ENCODE measurements around the gene PIK3R3.

Gene PIK3R3

DNA sequence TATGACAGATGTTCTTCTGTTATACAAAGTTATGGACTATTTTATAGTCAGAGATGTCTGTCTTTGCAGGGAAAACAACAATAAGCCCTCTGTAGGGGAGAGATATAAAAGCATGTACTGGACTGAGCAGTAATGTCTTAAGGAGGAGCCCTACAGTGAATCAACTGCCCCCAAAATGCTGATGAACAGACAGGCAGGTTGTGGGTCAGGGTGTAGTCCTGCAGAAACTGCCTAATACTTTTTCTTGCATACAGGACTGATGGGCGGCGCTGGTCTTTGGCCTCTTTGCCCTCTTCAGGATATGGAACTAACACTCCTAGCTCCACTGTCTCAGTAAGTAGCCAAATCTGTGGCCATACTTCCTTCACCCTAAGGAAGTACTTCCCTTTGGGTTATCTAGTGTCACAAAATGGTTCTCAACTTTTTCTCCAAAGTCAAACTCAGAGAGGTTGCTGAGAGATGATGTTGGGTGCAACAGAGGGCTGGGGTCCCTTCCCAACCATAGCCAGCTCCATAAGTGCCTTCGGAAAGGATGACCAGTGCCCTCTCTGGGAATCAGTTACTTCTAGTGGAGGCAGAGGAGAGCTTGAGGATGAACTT lies 129.8 kb downstream of the PIK3R3 start:
- Histone ChIP-seq H3K9ac (ENCODE audit: low read length) (no peak overlapping the region), H3K27ac (ENCODE audit: low read depth, low read length) (no peak overlapping the region), H3K9me3 (ENCODE audit: insufficient read depth, low read length) (no peaks in the 10 kb centered on the region), H4K20me1 (ENCODE audit: low read depth, low read length) (no peaks in the 10 kb centered on the region), H2AFZ (ENCODE audit: low read depth, low read length, severe bottlenecking) (no peak overlapping the region), H3F3A (ENCODE audit: insufficient read depth) (no peaks in the 10 kb centered on the region), H3K79me2 (ENCODE audit: insufficient read depth, low read length) (no peaks in the 10 kb centered on the region), H3K4me2 (ENCODE audit: low read depth, low read length, poor library complexity, severe bottlenecking) (no peak overlapping the region), H3K4me3 (ENCODE audit: insufficient read depth, low read length, poor library complexity, severe bottlenecking) (no peak overlapping the region), H3K36me3 (ENCODE audit: low read length) (peaks cover 9% of the 10 kb centered on the region), H3K9me2 (replicated peaks; ENCODE audit: insufficient read depth, low read length) (no peaks in the 10 kb centered on the region), H3K27me3 (ENCODE audit: low read length) (no peaks in the 10 kb centered on the region)
- no peak for TF ChIP-seq EZH2phosphoT487 (conservative IDR thresholded peaks at IDR 0.05; ENCODE audit: low read length)
- TF ChIP-seq, protein P1, sequence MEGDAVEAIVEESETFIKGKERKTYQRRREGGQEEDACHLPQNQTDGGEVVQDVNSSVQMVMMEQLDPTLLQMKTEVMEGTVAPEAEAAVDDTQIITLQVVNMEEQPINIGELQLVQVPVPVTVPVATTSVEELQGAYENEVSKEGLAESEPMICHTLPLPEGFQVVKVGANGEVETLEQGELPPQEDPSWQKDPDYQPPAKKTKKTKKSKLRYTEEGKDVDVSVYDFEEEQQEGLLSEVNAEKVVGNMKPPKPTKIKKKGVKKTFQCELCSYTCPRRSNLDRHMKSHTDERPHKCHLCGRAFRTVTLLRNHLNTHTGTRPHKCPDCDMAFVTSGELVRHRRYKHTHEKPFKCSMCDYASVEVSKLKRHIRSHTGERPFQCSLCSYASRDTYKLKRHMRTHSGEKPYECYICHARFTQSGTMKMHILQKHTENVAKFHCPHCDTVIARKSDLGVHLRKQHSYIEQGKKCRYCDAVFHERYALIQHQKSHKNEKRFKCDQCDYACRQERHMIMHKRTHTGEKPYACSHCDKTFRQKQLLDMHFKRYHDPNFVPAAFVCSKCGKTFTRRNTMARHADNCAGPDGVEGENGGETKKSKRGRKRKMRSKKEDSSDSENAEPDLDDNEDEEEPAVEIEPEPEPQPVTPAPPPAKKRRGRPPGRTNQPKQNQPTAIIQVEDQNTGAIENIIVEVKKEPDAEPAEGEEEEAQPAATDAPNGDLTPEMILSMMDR (IDR thresholded peaks at IDR 0.05; ENCODE audit: insufficient read depth, low read length, poor library complexity, severe bottlenecking), result no peak

DNA sequence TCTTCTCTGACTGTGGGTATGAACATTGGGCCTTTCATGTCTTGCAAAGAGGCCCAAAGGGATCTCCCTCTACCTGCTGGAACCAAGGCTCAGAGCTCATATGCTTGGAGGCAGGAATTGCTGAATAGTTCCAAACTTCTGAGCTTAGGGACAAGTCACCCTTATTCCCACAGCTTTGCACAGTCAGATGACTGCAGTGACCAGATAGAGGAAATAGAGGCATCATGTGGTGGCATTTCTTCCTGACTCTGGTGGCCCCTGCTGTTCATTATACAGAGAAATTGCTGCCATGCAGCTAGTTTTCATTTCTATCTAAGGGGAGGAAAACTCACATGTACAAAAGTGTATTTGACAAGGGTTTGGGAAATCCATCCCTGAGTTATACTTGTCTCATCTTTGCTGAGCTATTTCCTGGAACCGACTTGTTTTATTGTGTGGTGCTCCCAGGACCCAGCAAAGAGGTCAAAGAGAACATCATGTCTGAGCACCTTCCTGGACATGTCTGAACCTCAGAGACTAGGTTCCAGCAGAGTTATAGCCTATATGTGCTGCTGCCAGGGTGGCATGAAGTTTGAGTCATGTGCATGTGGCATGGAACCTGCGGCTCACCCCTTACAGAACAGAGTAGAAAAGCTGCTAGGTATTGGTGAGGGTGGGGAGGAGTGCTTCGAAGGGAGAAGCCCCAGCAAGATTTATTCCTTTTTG lies 131.2 kb downstream of the PIK3R3 start:
- TF ChIP-seq, protein P1 (IDR thresholded peaks at IDR 0.05; ENCODE audit: insufficient read depth, low read length, poor library complexity, severe bottlenecking), result no peak
- no peak for TF ChIP-seq EZH2phosphoT487 (conservative IDR thresholded peaks at IDR 0.05; ENCODE audit: low read length)
- no peak overlapping the region for H3K4me2 ChIP-seq (ENCODE audit: low read depth, low read length, poor library complexity, severe bottlenecking)
- peaks cover 5% of the 10 kb centered on the region for H3K36me3 ChIP-seq (ENCODE audit: low read length)
- no peaks in the 10 kb centered on the region for H3K27me3 ChIP-seq (ENCODE audit: low read length)
- no peaks in the 10 kb centered on the region for H3K79me2 ChIP-seq (ENCODE audit: insufficient read depth, low read length)
- no peaks in the 10 kb centered on the region for H3K9me2 ChIP-seq (replicated peaks; ENCODE audit: insufficient read depth, low read length)
- H2AFZ ChIP-seq (ENCODE audit: low read depth, low read length, severe bottlenecking), result no peak overlapping the region
- H3K4me3 ChIP-seq (ENCODE audit: insufficient read depth, low read length, poor library complexity, severe bottlenecking), result no peak overlapping the region
- no peaks in the 10 kb centered on the region for H3K9me3 ChIP-seq (ENCODE audit: insufficient read depth, low read length)
- H3K27ac ChIP-seq (ENCODE audit: low read depth, low read length), result no peak overlapping the region
- H4K20me1 ChIP-seq (ENCODE audit: low read depth, low read length), result no peaks in the 10 kb centered on the region
- H3K9ac ChIP-seq (ENCODE audit: low read length), result no peak overlapping the region
- H3F3A ChIP-seq (ENCODE audit: insufficient read depth), result no peaks in the 10 kb centered on the region

DNA sequence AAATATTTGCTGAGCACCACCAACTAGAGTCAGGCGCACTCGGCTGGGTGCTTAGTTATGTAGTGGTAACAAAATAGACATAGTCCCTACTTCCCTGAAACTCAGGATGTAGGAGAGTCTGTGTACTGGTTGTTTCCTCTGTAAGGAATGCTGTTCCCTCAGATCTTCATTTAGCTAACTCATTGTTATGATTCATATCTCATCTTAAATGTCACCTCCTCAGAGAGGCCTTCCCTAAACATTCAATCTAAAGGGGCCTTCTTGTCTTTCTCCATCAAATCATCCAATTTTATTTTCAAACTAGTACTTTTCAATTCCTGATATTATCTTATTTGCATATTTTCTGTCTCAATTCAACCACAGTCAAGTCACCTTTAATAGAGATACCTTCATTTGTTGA lies 132.9 kb downstream of the PIK3R3 start:
- no peaks in the 10 kb centered on the region for H3K9me2 ChIP-seq (replicated peaks; ENCODE audit: insufficient read depth, low read length)
- H3K36me3 ChIP-seq (ENCODE audit: low read length), result no peaks in the 10 kb centered on the region; the same call in 1 of the 2 replicates
- no peak overlapping the region for H3K4me3 ChIP-seq (ENCODE audit: insufficient read depth, low read length, poor library complexity, severe bottlenecking)
- no peaks in the 10 kb centered on the region for H4K20me1 ChIP-seq (ENCODE audit: low read depth, low read length)
- H3K27ac ChIP-seq (ENCODE audit: low read depth, low read length), result no peak overlapping the region
- H3F3A ChIP-seq (ENCODE audit: insufficient read depth), result no peaks in the 10 kb centered on the region
- no peaks in the 10 kb centered on the region for H3K9me3 ChIP-seq (ENCODE audit: insufficient read depth, low read length)
- no peak overlapping the region for H3K9ac ChIP-seq (ENCODE audit: low read length)
- H3K4me2 ChIP-seq (ENCODE audit: low read depth, low read length, poor library complexity, severe bottlenecking), result no peak overlapping the region
- no peak for TF ChIP-seq EZH2phosphoT487 (conservative IDR thresholded peaks at IDR 0.05; ENCODE audit: low read length)
- TF ChIP-seq, protein P1 (IDR thresholded peaks at IDR 0.05; ENCODE audit: insufficient read depth, low read length, poor library complexity, severe bottlenecking), result no peak
- peaks cover 13% of the 10 kb centered on the region for H3K79me2 ChIP-seq (ENCODE audit: insufficient read depth, low read length)
- no peak overlapping the region for H2AFZ ChIP-seq (ENCODE audit: low read depth, low read length, severe bottlenecking)
- H3K27me3 ChIP-seq (ENCODE audit: low read length), result no peaks in the 10 kb centered on the region
